HG02759 (cell line): ENCODE data around the gene DNAJC15.
"Not testable (repeated sequence)": the region's sequence is repeated elsewhere in the genome, so short reads cannot be mapped to it uniquely, and the experiment has no call there.

Source experiments
- ATAC-seq: cut with Tn5 transposase; IDR thresholded peaks from one replicate; pipeline ENCODE4 v1.9.1; 2021; ENCODE audit warnings: mild to moderate bottlenecking, moderate library complexity; ENCODE audit not compliant: unreplicated experiment

The DNAJC15 gene

GRCh38 chr13:43023289-43023963 is at the start of gene DNAJC15:
Gene DNAJC15, plus strand, starts transcription at chr13:43023586. Its CDS starts 41 bp downstream, at chr13:43023627.
- peak; percentile 87 for ATAC-seq

- no peak for ATAC-seq
Measured at GRCh38 chr13:42976066-42976465, 47.3 kb upstream of the DNAJC15 start.

GRCh38 chr13:42977219-42977659 is 46.1 kb upstream of the DNAJC15 start:
- peak; percentile 68 for ATAC-seq

- ATAC-seq: no peak
Measured at GRCh38 chr13:42981317-42981716, 42.1 kb upstream of the DNAJC15 start.

DNA sequence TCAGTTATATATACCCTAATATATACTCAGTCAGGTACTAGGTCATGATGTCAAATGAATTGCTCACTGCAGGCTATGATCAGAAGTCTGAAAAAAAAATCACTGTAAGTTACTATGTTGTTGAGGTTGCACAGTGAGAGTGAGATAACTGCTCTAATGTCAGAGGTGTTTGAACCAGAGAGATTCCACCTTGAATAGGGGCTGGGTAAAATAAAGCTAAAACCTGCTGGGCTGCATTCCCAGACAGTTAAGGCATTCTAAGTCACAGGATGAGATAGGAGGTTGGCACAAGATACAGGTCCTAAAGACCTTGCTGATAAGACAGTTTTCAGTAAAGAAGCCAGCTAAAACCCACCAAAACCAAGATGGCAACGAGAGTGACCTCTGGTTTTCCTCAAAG is 41.5 kb upstream of the DNAJC15 start:
- no peak for ATAC-seq

GRCh38 chr13:42984026-42984425 is 39.4 kb upstream of the DNAJC15 start:
- ATAC-seq: no peak

- peak; percentile 52 for ATAC-seq
Measured at GRCh38 chr13:42984691-42985090, 38.7 kb upstream of the DNAJC15 start.

GRCh38 chr13:42985312-42986175 is 37.8 kb upstream of the DNAJC15 start:
- ATAC-seq: no peak

DNA sequence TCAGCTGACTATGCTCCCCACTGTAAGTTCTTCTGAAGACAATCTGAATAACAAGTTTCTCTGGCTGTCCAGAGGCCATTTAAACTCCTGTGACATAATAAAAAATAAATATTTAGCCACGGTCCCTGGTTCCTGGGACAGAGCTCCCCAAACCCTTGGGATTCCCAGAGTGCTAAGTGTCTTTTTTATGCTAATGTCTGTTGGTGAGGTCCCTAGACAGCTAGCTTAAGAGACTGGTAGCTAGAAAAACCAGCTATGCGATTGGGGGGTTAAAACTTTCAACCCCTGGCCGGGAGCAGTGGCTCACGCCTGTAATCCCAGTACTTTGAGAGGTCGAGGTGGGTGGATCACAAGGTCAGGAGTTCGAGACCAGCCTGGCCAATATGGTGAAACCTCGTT is 37.2 kb upstream of the DNAJC15 start:
- ATAC-seq: no peak

- ATAC-seq: no peak
Measured at GRCh38 chr13:42990291-42991232, 32.8 kb upstream of the DNAJC15 start.

GRCh38 chr13:42991233-42991897 is 32.0 kb upstream of the DNAJC15 start:
- ATAC-seq: not testable (repeated sequence)

DNA sequence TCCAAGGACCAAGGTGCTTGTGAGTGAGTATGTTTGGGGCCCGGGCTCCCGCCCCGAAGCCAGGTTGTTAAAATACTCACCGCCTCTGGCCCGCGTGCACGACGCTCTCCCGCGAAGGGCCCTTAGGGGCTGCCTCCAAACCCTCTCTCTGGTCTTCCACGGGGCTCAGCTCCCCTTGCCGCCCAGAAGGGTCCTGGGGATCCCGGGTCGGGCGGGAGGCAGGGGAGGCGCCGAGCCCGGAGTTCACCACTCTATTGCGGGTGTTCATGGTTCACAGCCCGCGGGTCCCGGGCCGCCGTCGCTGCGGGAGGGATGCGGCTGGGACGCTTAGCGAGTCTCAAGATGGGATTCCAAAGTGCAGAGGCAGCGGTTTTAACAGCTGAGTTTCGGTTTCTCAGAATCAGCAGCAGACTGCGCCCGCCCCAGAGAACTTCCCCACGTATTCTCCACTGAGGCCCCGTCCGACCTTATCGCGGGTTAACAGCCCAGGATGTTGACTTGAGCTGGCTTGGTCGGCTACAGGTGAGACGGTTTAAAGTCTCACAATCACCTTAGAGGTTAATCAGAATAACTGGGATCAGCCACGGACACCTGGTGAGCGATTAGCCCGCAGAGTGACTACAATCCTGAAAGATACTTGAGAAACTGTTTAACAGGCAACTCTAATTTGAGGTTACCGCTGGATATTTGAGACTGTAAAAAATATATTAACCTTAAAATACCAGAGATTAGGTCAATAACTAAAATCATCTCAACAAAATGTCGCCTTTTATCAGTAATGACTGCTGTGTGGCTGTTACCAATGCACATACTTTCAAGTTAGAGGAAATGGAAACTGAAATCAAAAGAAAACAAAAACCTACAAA is 31.3 kb upstream of the DNAJC15 start, which contains the start of gene EPSTI1:
TSS of gene EPSTI1 (minus strand) at position 344 of the 866 bp plus-strand sequence. CDS start at position 268, 76 bp downstream.
- ATAC-seq: peak; percentile 84

GRCh38 chr13:42992764-42993122 is 30.6 kb upstream of the DNAJC15 start:
- ATAC-seq: peak; percentile 5

- no peak for ATAC-seq
Measured at GRCh38 chr13:42994878-42995277, 28.5 kb upstream of the DNAJC15 start.

DNA sequence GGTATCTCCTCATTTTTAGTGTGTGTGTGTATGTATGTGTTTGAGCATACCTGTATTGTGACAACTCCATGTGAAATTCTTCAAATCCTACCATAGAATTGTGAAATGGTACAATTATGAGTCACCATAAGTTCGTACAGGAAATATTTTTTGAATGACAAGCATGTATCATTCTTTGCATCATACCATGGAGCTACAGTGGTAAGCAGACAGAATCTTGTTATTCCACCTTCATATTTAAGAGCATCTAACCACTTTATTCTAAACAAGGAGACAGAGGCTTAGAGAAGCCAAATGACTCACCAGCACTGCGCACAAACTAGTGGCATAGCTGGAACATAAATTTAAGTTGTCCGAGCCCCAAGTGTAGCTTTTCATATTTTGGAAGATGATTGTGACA is 26.8 kb upstream of the DNAJC15 start:
- ATAC-seq: no peak

GRCh38 chr13:42997381-42997780 is 26.0 kb upstream of the DNAJC15 start:
- ATAC-seq: peak; percentile 69

- no peak for ATAC-seq
Measured at GRCh38 chr13:42999491-42999890, 23.9 kb upstream of the DNAJC15 start.

GRCh38 chr13:43000676-43001075 is 22.7 kb upstream of the DNAJC15 start:
- no peak for ATAC-seq

DNA sequence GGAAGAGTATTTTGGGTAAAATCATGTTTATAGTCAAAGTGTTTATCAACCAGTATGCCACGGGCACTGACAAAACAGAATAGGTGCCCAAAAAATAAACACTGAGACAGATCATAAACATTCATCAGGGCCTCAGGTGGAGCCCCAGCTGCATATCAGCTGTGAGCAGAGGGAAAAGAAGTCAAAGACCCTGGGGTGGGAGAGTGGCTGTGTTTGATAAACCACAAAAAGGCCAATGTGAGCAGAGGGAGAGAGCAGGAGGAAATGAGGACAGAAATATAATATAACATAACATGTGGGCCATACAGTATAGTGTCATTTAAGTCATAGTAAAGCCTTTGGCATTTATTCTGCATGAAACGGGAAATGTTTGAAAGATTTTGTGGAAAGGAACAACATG is 21.4 kb upstream of the DNAJC15 start:
- no peak for ATAC-seq
